Measurements from ENCODE around the gene TSHZ2.
"Not testable (repeated sequence)": the region's sequence is repeated elsewhere in the genome, so short reads cannot be mapped to it uniquely, and the experiment has no call there.

The TSHZ2 gene

GRCh38 chr20:53419693-53420460, 447.7 kb downstream of the TSHZ2 start:
- no peak for DNase-seq (ENCODE audit: low read depth)

- no peak for DNase-seq (ENCODE audit: low read depth)
Observed at GRCh38 chr20:53421343-53421742, 449.2 kb downstream of the TSHZ2 start.

GRCh38 chr20:53422039-53422438, 449.9 kb downstream of the TSHZ2 start:
- DNase-seq (ENCODE audit: low read depth), result no peak

GRCh38 chr20:53423587-53424146, 451.5 kb downstream of the TSHZ2 start:
- no peak for DNase-seq (ENCODE audit: low read depth)

- DNase-seq (ENCODE audit: low read depth), result no peak
Observed at GRCh38 chr20:53425481-53425880, 453.3 kb downstream of the TSHZ2 start.

GRCh38 chr20:53425941-53426340, 453.8 kb downstream of the TSHZ2 start:
- DNase-seq (ENCODE audit: low read depth), result no peak

GRCh38 chr20:53426766-53427312, 454.7 kb downstream of the TSHZ2 start:
- no peak for DNase-seq (ENCODE audit: low read depth)

GRCh38 chr20:53427951-53428350, 455.8 kb downstream of the TSHZ2 start:
- no peak for DNase-seq (ENCODE audit: low read depth)

GRCh38 chr20:53428588-53428987, 456.4 kb downstream of the TSHZ2 start:
- DNase-seq (ENCODE audit: low read depth), result no peak

- no peak for DNase-seq (ENCODE audit: low read depth)
Observed at GRCh38 chr20:53428996-53429395, 456.8 kb downstream of the TSHZ2 start.

- no peak for DNase-seq (ENCODE audit: low read depth)
Observed at GRCh38 chr20:53434662-53435061, 462.5 kb downstream of the TSHZ2 start.

GRCh38 chr20:53436927-53437326, 464.8 kb downstream of the TSHZ2 start:
- DNase-seq (ENCODE audit: low read depth), result not testable (repeated sequence)

- no peak for DNase-seq (ENCODE audit: low read depth)
Observed at GRCh38 chr20:53438368-53438767, 466.2 kb downstream of the TSHZ2 start.

GRCh38 chr20:53439046-53439445, 466.9 kb downstream of the TSHZ2 start:
- DNase-seq (ENCODE audit: low read depth), result no peak

GRCh38 chr20:53439616-53440015, 467.5 kb downstream of the TSHZ2 start:
- no peak for DNase-seq (ENCODE audit: low read depth)

GRCh38 chr20:53444401-53445149, 472.4 kb downstream of the TSHZ2 start:
- DNase-seq (ENCODE audit: low read depth), result no peak

- no peak for DNase-seq (ENCODE audit: low read depth)
Observed at GRCh38 chr20:53445321-53445731, 473.2 kb downstream of the TSHZ2 start.

- no peak for DNase-seq (ENCODE audit: low read depth)
Observed at GRCh38 chr20:53445932-53446331, 473.8 kb downstream of the TSHZ2 start.

GRCh38 chr20:53447316-53447715, 475.2 kb downstream of the TSHZ2 start:
- no peak for DNase-seq (ENCODE audit: low read depth)

- no peak for DNase-seq (ENCODE audit: low read depth)
Observed at GRCh38 chr20:53448426-53448825, 476.3 kb downstream of the TSHZ2 start.

- no peak for DNase-seq (ENCODE audit: low read depth)
Observed at GRCh38 chr20:53448875-53449274, 476.7 kb downstream of the TSHZ2 start.

GRCh38 chr20:53453076-53453475, 480.9 kb downstream of the TSHZ2 start:
- no peak for DNase-seq (ENCODE audit: low read depth)
